ENCODE results near the gene B3GNT2.

GRCh38 chr2:62163834-62164233 is 32.1 kb upstream of the B3GNT2 start:
- TF ChIP-seq ZNF768 (tag by site-specific recombination; IDR thresholded peaks at IDR 0.05) (no peak), SP3 (tag by site-specific recombination; IDR thresholded peaks at IDR 0.05) (no peak), CTCF (tag by site-specific recombination; IDR thresholded peaks at IDR 0.05) (no peak)
